EH (cell line): ENCODE data around the gene BBLN.
A peak's percentile ranks its signal among the peaks of the same experiment; 100 is the strongest.

Experiments
- DNase-seq: peaks from one replicate; pipeline ENCODE4 v3.0.0-alpha.2; 2015; ENCODE audit warnings: low read depth

BBLN gene

DNA sequence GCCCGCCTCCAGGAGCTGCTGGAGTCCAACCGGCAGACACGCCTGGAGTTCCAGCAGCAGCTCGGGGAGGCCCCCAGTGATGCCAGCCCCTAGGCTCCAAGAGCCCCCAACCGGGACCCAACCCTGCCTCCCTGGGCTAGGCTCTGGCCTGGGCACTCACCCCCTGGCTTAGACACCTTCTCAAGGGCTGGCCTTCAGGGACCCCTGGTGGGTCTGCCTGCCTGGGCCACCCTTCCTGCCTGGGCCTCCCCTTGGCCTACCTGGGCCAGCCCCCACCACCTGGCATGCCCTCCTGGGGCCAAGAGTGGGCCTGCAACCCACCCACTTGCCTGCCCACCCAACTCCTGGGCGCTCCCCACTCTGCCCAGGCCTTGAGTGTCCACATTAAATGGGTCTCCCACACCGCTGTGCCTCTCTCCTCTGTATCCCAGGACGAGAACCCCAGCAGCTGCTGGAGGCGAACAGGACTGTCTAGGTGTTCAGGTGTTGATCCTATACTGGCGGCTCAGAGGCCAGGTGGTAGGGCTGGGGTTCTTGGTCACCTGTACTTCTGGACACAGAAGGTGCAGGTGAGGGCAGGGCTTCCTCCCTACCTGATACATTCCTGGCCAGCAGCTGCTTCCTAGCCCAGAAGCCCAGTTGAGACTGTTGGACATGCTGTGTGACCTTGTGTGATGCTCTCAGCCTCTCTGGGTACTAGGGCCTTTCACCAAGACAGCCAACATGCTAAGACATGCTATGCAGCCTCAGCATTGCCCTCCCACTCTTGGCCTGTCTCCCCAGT, 3.6 kb downstream of the BBLN start:
- no peak for DNase-seq

DNA sequence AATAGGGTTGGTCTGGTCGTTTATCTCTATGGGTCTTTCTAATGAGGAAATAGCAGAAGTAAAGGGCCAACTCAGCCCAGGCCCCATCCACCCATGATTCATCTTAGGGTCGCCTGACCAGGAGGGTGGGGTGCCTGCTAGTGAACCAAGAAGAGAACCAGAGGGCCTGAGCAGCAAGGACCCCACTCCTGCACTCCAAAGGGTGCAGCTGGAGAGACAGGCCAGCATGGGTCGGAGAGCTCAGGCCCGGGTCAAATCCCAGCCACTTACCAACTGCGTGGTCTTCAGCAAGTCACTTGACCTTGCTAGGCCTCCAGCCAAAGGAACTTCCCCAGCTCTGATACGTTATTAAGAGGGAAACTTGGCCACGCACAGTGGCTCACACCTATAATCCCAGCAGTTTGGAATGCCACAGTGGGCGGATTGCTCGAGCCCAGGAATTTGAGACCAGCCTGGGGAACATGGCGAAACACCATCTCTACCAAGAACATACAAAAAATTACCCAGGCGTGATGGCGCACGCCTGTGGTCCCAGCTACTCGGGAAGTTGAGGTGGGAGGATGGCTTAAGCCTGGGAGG, 4.3 kb downstream of the BBLN start:
- DNase-seq, result no peak

DNA sequence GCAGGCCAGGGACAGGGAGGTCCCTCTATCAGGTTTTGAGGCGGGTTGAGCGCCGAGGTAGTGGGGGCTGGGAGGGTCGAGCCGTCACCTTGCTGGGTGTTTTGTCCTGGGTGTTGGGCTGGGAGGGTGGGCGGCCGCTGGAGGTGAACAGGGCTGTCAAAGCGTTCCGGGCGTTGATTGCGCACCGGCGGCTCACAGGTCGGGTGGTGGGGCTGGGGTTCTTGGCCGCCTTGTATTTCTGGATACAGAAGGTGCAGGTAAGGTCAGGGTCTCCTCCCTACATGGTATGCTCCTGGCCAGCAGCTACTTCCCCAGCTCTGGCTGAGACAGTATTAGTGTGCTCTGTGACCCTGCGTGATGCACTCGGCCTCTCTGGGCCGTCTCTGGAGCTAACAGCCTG, 6.1 kb downstream of the BBLN start:
- DNase-seq, result no peak

DNA sequence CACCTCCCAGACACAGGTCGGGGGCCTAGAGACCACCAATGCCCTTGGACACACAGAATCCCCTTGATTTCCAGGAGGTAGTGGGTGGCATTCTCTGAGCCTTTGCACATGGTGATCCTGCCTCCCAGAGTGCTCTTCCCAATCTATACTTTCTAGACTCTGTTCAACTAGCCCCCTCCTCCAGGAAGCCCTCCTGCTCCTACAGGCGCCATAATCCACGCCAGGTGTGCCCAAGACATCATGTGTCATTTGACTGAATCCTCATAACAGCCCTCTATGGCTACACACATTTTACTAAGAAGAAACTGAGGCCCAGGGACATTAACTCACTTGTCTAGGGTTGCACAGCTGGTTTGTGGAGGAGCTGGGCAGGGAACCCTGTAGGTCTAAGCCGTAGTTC, 7.1 kb downstream of the BBLN start:
- no peak for DNase-seq

DNA sequence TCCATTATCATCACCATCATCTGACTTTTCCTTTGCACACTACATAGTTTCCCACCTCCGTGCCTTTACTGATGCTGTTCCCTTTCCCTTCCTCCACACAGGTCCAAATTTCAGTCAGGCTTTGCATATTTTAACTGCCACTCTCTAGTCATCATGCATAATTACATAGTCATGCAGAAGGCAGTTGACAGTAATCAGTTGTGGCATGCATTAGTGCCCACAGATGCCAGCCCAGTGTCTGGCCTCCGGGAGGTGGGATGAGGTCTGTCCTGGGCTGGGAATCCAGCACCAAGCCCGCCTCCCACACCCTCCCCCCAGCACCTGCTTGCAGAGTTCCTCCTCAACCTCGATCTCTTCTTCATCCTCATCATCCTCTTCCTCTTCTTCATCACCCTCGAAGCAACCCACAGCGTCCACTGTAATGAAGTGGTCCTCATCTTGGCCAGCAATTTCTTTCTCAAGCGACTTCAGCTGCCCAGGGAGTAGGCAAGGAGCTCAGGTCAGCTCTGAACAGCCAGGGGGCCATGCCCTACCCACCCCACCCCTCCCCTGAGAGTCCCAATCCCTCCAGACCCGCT, 8.8 kb downstream of the BBLN start:
- DNase-seq, result peak; percentile 25

DNA sequence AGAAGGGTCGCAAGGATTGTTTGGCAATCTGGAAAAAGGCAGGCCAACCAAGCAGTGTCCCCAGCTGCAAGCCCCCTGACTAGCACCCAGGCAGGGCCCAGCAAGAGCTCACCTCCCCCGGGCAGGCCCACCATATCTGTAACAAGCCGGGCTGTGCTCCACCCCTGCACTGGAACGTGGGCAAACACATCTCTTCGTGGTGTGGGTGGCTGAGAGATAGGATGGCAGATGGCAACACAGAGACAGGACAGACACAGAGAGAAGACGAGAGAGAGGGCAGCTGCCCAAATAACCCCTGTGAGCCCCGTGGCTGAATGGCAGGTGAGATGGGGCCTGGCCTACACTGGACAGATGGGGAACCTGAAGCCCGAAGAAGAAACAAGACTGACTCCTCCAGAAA, 9.4 kb downstream of the BBLN start:
- no peak for DNase-seq

DNA sequence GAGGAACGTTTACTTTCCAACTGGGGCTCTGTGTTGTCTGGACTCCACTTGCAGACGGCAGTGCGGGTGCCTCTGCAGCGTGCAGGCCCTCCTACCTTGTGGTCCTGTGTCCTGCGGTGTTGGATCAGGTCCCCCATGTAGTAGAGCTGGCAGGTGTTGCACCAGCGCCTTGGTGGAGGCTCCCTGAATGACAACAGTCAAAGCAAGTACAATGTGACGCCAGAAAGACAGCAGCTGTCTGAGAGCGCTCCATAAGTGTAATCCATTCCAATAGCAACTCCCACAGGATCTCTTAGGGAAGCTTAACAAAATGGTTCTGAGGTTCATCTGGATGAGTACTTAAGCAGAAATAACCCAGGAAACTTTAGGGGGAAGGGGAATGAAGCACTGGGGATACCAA, 9.9 kb downstream of the BBLN start:
- DNase-seq, result no peak

DNA sequence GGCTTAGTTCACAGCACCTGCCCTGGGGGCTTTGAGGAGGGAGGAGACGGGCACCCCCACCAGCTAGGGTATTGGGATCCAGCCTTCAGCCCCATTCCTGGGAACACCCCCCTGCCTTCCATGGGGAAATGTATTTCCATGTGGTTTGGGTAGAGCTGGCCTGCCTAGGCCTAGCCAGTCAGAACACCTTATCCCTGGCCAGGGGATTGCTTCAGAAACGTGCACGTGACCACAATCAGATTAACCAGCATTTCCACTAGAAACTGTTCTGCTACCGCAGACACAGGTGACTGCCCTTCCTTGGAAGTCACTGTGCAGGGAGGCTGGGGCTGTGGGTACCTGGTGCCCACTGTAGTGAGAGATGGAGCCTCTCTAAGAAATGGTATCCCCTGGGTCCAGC, 14.0 kb downstream of the BBLN start:
- DNase-seq, result no peak

DNA sequence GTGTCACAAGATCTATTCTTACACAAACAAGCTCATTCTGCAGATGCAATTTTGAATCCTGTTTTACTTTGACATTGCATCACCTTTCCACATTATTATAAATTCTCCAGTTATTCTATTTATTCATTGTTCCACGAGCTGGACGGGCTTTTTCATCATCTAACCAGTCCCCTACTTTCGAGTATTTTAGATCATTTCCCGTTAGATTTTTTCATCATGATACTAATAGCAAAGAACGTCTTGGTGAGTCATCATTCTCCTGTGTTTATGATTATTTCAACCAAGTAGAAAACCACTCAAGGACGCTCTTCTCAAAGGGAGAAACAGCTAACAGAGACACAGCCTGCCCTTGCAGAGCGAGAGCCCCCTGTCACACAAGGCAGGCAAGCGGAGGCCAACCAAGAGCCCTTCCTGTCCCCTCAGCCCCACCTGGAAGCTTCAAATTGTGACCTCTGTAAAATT, 15.1 kb downstream of the BBLN start:
- DNase-seq, result peak; percentile 60

DNA sequence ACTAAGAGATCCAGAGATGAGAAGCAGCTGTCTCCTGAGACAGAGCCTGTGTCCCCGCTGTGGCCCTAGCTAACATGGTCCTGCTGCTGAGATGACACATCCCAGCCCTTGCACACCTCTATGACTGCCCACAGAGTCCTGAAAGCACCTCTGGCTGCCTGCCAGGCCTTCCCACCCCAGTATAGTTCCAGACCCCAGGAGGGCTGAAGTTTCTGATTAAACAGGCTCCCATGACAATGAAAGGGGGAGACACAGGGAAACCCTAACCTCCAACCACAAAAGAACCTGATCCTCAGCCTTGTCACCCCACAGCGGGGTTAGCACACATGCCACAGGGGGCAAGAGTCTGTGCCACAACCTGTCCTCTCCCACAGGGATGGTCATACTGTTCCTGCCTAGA, 15.7 kb downstream of the BBLN start:
- DNase-seq, result no peak

DNA sequence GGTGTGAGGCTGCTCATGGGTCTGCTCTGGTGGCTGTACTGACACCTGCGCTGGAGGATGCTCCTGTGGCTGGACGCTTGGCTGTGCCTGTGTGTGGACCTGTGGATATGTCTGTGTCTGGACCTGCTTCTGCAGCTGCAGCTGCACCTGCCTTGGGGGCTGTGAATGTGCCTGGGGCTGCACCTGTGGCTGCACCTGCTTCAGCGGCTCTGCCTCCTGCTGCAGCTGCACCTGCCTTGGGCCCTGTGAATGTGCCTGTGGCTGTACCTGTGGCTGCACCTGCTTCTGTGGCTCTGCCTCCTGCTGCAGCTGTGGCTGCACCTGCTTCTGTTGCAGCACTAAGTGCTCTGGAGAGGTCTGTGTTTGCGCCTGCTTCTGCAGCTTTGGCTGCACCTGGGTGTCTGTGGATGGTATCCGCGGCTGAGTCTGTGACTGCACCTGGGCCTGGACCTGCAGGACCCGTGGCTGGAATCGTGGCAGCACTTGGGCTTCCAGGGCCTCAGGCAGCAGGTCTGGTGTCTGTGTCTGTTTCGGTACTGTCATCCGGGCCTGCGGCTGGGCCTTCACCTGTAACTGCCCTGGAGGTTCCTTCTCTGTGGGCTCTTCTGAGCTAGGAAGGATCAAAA, 18.9 kb downstream of the BBLN start:
- no peak for DNase-seq

DNA sequence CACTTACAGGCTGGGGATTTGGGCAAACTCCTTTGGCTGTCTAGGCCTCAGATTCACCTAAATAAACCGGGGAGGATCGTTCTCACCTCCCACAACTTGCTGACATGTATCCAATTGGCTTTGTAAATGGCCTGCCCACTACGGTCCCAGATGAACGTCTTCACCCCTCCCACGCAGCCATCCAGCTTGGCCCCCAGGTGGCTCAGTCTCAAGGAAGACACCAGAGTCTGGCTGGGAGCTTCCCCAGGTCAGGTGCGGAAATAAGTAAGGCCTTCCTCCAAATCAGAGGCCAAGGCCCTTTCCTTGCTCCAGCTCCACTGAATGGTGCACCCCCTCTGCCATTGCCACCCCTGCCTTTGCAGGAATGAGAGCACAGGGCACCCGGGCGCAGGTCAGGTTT, 19.9 kb downstream of the BBLN start:
- DNase-seq, result no peak

DNA sequence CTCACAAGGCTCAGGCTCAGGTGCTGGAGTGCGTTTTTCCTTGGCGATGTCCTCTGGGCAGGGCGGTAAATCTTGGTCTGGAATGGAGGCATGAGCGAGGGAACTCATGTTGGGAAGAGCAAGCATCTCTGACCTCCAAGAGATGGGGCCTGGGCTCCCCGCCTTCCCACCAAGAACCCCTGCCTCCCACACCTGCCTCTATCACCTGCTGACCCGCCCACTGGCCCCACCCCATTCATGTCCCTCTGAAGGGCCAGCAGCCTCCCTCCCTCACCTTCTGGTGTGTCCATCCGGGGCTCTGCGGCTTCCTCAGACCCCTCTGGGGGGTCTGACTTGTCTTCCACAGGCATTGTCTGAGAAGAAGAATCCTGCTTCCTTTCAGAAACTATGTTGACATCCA, 20.4 kb downstream of the BBLN start:
- DNase-seq, result no peak

DNA sequence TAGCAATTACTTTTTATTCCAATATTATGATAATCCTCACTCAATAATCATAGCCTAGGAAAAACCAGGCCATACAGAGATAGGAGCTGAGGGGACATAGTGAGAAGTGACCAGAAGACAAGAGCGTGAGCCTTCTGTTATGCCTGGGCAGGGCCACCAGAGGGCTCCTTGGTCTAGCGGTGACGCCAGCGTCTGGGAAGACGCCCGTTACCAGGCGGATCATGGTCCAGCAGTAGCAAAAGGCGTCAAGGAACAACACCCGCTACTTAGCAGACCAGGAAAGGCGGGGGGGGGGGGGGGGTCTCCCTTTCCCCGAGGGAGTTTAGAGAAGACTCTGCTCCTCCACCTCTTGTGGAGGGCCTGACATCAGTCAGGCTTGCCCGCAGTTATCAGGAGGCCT, 21.4 kb downstream of the BBLN start:
- peak; percentile 60 for DNase-seq

DNA sequence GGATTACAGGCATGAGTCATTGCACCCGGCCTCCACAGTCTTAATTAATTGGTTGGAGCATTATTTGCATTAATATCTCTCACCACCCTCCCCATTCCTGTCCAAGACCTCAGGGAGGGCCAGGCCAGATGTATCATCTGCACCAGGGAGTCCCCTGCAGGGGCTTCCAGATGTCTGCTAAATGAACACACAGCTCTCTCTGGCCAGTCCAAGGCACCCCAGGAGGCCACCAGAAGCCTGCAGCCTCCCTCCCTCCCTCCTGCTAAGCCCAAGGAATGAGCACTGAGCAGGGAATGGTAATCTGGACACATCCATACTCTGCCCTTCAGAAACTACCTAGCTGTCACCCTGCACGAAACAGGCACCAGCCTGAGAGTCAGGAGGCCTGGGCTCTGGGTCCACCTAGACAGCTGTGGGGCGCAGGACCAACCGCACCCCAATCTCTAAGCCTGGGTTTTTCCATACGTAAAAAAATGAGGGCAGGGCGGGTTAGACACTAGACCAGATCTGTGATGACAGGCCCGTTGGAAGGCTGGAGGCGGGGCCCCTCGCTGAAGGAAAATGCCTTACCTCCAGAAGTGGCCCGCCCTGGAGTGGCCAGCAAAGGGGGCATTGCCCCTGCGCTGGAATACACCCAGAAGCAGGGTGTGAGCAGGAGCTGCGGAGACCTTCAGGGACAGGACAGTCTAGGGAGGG, 23.0 kb downstream of the BBLN start:
- DNase-seq, result peak; percentile 42

DNA sequence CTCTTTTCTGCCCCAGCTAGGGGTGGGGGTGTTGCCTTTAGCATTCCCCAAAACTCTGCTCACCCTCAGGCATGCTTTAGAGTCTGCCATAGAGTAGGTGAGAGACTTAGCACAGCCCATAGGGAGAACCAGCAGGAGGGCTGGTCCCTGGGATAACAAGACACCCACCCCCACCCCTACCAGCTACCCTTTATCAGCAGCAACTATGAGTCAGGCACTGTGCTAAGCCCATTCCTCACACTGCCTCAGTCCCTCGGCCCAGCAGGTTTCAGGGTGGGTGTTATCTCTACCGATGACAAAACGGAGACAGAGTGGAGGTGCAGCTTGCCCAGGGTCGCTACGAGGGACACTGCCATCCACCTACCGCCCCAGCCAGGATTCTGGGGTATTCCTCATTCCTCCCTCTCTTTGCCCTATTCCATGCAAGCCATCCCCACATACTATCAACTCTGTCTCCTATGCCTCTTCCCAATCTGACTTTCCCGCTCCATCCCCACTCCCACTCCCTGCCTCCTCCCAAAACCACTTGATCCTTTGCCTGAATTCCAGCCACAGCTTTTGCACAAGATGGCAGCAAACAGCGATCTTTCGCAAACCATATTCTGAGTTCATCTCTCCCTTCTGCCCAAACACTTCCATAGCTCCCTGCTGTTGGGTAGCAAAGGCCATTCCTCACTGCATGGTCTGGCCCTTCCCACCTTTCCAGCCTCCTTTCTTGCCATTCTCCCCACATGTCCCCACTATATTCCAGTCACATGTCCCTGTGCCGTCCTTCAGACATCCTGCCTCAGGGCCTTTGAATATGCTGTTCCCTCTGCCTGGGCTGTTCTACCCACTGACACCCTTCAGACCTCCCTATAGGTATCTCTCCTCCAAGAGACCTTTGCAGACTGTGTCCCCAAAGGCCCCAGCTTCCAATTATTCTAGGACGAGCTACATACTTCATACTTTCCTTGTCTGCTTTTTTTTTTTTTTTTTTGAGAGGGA, 26.2 kb downstream of the BBLN start:
- no peak for DNase-seq

DNA sequence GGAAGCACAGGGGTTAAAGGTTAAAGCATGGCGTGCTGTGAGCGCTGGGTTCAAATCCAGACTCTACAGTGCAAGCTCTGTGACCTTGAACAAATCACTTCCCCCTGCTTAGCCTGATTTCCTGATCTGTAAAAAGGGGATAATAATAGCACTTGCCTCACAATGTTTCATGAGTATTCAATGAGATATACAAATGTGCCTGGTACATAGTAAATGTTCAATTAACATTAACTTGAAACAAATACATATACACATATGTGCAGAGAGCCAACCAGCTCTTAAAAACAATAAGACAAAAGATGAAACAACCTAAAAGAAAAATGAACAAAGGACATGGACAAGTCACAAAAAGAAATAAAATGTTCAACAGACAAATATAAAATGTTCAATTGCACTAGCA, 27.3 kb downstream of the BBLN start:
- no peak for DNase-seq

DNA sequence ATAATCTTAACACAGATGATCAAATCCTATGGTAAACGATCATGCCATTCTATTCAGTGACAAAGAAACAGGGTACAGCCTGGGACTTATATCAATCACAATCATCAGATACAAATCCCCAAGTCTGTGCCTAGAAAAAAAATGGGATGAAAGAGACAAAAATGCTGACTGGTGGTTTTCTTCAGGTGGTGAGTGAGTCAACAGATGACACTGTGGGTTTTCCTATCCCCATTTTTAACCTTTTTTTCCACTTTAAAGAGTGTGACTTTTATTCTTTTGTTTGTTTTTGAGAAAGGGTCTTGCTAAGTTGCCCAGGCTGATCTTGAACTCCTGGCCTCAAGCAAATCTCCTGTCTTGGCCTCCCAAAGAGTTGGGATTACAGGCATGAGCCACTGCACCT, 28.1 kb downstream of the BBLN start:
- no peak for DNase-seq

DNA sequence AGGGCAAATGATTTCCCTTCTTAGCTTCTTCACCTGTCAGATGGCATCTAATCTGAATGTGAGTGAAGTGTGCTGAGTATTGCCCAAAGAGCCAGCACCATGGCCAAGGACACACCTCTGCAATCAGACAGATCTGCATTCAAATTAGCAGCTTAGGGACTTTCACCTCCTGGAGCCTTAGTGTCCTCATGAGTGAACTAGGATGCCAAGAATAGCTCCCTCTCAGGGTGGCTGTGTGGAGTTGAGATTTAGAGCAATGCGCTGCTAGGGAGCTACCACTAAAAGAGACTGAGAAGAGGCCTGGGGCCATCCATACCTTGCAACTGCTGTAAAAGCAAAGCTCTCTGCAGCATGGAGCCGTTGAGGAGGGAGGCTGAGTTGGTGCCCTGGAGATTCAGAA, 29.9 kb downstream of the BBLN start:
- DNase-seq, result no peak

DNA sequence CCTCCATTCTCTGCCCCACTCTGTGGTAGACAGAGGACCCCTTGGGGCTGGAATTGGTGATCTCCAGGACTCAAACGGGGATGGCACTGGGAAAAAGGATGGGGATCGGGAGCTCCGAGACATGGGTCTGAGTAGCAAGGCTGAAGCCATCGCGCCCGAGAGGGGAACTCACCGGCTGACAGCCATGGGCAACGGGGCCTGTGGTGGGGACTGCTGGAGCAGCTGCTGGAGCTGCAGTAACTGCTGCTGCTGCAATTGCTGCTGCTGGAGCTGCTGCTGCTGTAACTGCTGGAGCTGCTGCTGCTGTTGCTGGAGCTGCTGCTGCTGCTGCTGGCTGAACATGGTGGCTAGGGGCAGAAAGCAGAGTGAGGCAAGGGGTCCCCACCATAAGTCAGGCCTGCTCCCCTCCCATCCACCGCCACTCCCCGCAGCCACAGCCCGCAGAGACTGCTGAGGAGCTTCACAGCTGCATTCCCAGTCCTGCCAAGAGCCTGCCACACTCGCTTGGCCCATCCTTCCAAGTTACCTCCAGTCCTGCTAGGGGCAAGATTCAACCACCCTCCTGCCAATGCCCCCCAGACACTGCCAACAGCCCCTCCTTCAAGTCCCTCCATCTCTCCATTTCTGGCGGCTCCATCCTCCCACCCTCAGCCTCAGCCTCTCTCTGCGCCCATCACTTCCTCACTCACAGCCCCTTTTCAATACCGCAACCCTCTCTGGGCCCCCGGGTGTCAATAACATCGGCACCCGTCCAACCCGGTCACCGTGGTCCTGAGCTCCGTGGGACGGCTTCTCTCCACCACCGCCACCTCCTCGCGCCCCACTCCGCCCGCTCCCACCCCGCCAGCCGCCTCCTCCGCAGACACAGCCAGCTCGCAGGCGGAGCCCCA, 30.7 kb downstream of the BBLN start:
- DNase-seq, result no peak
